WTC11 (cell line): Measurements from ENCODE around the gene WDFY4. TPM values are rescaled to one million over a fixed set of nuclear protein-coding genes. Genes with fewer than 3 reads are reported as not detected.

Experiments
- ATAC-seq: fragments of 200-7000 bp; cut with Tn5 transposase; 2 replicates; pipeline ENCODE4 v1.10.0; 2021; ENCODE audit warnings: mild to moderate bottlenecking, moderate library complexity
- CTCF ChIA-PET: fragments of 300-600 bp; sonication (Branson Sonifier 250); formaldehyde crosslinking; loops from one replicate; lab custom pipeline; 2021; ENCODE audit warnings: antibody characterized with exemption; lab: Charles Lee
- POLR2A ChIA-PET: fragments of 350-600 bp; sonication (Branson Sonifier 250); formaldehyde crosslinking; loops from one replicate; lab custom pipeline; 2021; ENCODE audit warnings: antibody characterized with exemption; lab: Charles Lee
- DNase-seq: peaks from one replicate; pipeline ENCODE4 v3.0.0; 2021; ENCODE audit warnings: low spot score
- H3K27ac Mint-ChIP-seq: 2 replicates; pipeline ENCODE4 v1.8.0; 2021; ENCODE audit warnings: mixed read lengths
- H3K27me3 Mint-ChIP-seq: 2 replicates; pipeline ENCODE4 v1.8.0; 2021; ENCODE audit warnings: low read depth, mild to moderate bottlenecking, moderate library complexity, mixed read lengths
- H3K36me3 Mint-ChIP-seq: 2 replicates; pipeline ENCODE4 v1.8.0; 2021; ENCODE audit warnings: mixed read lengths
- H3K4me1 Mint-ChIP-seq: 2 replicates; pipeline ENCODE4 v1.8.0; 2022; ENCODE audit warnings: mixed read lengths
- H3K4me3 Mint-ChIP-seq: 2 replicates; pipeline ENCODE4 v1.8.0; 2021; ENCODE audit warnings: mild to moderate bottlenecking, moderate library complexity, mixed read lengths
- H3K9me3 Mint-ChIP-seq: 2 replicates; pipeline ENCODE4 v1.8.0; 2021; ENCODE audit warnings: mixed read lengths
- AFF4 ChIP-seq: sonication (generic); formaldehyde crosslinking; IDR thresholded peaks from 2 replicates; pipeline ENCODE4 v1.8.1; 2023; ENCODE audit warnings: mild to moderate bottlenecking, missing genetic modification reagents, borderline replicate concordance
- E2F4 ChIP-seq: sonication (generic); formaldehyde crosslinking; IDR thresholded peaks from 2 replicates; pipeline ENCODE4 v1.8.1; 2022; ENCODE audit warnings: low read depth, mild to moderate bottlenecking, moderate library complexity, missing genetic modification reagents, borderline replicate concordance
- GRHL2 ChIP-seq: fragments of 250-450 bp; sonication (Bioruptor Pico); IDR thresholded peaks from 2 replicates; pipeline ENCODE4 v1.8.0; 2022; ENCODE audit warnings: mild to moderate bottlenecking, moderate library complexity; ENCODE audit not compliant: insufficient replicate concordance, severe bottlenecking
- GTF2I ChIP-seq: fragments of 250-450 bp; sonication (Bioruptor Pico); conservative IDR thresholded peaks from 2 replicates; pipeline ENCODE4 v1.4.0; 2021; ENCODE audit warnings: mild to moderate bottlenecking
- HMGA2 ChIP-seq: fragments of 250-450 bp; sonication (Bioruptor Pico); IDR thresholded peaks from 2 replicates; pipeline ENCODE4 v1.4.0; 2021; ENCODE audit warnings: mild to moderate bottlenecking, moderate library complexity
- NR2C2 ChIP-seq: sonication (generic); formaldehyde crosslinking; IDR thresholded peaks from 2 replicates; pipeline ENCODE4 v1.8.0; 2022; ENCODE audit warnings: mild to moderate bottlenecking, missing genetic modification reagents
- SMAD3 ChIP-seq: sonication (generic); formaldehyde crosslinking; IDR thresholded peaks from 2 replicates; pipeline ENCODE4 v1.8.0; 2022; ENCODE audit warnings: missing genetic modification reagents, mild to moderate bottlenecking, borderline replicate concordance
- ZNF281 ChIP-seq: sonication (generic); formaldehyde crosslinking; IDR thresholded peaks from 2 replicates; pipeline ENCODE4 v1.8.0; 2023; ENCODE audit warnings: mild to moderate bottlenecking, missing genetic modification reagents
- ZNF317 ChIP-seq: sonication (generic); formaldehyde crosslinking; IDR thresholded peaks from 2 replicates; pipeline ENCODE4 v1.8.1; 2023; ENCODE audit warnings: low read depth, mild to moderate bottlenecking, moderate library complexity, missing genetic modification reagents, borderline replicate concordance
- ZNF396 ChIP-seq: fragments of 250-450 bp; sonication (Bioruptor Pico); IDR thresholded peaks from 2 replicates; pipeline ENCODE4 v1.8.0; 2021; ENCODE audit warnings: mild to moderate bottlenecking, moderate library complexity, borderline replicate concordance
- ZNF416 ChIP-seq: fragments of 250-450 bp; sonication (Bioruptor Pico); IDR thresholded peaks from 2 replicates; pipeline ENCODE4 v1.9.0; 2021; ENCODE audit warnings: mild to moderate bottlenecking, inconsistent platforms
- ZNF671 ChIP-seq: fragments of 250-450 bp; sonication (Bioruptor Pico); IDR thresholded peaks from 2 replicates; pipeline ENCODE4 v1.8.0; 2021; ENCODE audit warnings: mild to moderate bottlenecking
- total RNA-seq: library from RNA; stranded (reverse); gene quantifications from 3 replicates; pipeline ENCODE4 v1.2.3, GENCODE V29; 2021
- TF ChIP-seq, protein P1 (sequence below): fragments of 250-450 bp; sonication (Bioruptor Pico); IDR thresholded peaks from 2 replicates; pipeline ENCODE4 v1.9.0; 2021; ENCODE audit warnings: mild to moderate bottlenecking
- TF ChIP-seq, protein P2 (sequence below): sonication (generic); formaldehyde crosslinking; IDR thresholded peaks from 2 replicates; pipeline ENCODE4 v1.8.1; 2023; ENCODE audit warnings: mild to moderate bottlenecking, missing genetic modification reagents

The WDFY4 gene
- total RNA-seq, 1 experiment from 2014 or later = 0.13 TPM

GRCh38 chr10:48968036-48968435 lies 283.4 kb downstream of the WDFY4 start (continued):
- TF ChIP-seq, protein P1, sequence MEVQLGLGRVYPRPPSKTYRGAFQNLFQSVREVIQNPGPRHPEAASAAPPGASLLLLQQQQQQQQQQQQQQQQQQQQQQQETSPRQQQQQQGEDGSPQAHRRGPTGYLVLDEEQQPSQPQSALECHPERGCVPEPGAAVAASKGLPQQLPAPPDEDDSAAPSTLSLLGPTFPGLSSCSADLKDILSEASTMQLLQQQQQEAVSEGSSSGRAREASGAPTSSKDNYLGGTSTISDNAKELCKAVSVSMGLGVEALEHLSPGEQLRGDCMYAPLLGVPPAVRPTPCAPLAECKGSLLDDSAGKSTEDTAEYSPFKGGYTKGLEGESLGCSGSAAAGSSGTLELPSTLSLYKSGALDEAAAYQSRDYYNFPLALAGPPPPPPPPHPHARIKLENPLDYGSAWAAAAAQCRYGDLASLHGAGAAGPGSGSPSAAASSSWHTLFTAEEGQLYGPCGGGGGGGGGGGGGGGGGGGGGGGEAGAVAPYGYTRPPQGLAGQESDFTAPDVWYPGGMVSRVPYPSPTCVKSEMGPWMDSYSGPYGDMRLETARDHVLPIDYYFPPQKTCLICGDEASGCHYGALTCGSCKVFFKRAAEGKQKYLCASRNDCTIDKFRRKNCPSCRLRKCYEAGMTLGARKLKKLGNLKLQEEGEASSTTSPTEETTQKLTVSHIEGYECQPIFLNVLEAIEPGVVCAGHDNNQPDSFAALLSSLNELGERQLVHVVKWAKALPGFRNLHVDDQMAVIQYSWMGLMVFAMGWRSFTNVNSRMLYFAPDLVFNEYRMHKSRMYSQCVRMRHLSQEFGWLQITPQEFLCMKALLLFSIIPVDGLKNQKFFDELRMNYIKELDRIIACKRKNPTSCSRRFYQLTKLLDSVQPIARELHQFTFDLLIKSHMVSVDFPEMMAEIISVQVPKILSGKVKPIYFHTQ (CRISPR knock-in tag) = no peak
- TF ChIP-seq HMGA2 (CRISPR knock-in tag) = no peak
- TF ChIP-seq, all 79 proteins: peak for 0

- CTCF ChIA-PET = interaction anchor here (1.4 kb wide), 1 partner anchor 12 kb away, joined by 6 read pairs; no protein-coding TSS in a partner anchor
- Mint-ChIP-seq H3K36me3 (no peaks in the 10 kb centered on the region), H3K9me3 (no peaks in the 10 kb centered on the region), H3K4me1 (no peaks in the 10 kb centered on the region), H3K27me3 (no peaks in the 10 kb centered on the region; the same call in 1 of the 2 replicates), H3K27ac (no peak overlapping the region), H3K4me3 (no peak overlapping the region)
- TF ChIP-seq GRHL2 (CRISPR knock-in tag) (no peak), AFF4 (CRISPR knock-in tag) (no peak), NR2C2 (CRISPR knock-in tag) (no peak), SMAD3 (no peak), ZNF317 (CRISPR knock-in tag) (no peak), ZNF671 (CRISPR knock-in tag) (no peak), GTF2I (CRISPR knock-in tag) (no peak), ZNF416 (CRISPR knock-in tag) (no peak), ZNF281 (CRISPR knock-in tag) (no peak), ZNF396 (no peak), E2F4 (CRISPR knock-in tag) (no peak)
- TF ChIP-seq, protein P2, sequence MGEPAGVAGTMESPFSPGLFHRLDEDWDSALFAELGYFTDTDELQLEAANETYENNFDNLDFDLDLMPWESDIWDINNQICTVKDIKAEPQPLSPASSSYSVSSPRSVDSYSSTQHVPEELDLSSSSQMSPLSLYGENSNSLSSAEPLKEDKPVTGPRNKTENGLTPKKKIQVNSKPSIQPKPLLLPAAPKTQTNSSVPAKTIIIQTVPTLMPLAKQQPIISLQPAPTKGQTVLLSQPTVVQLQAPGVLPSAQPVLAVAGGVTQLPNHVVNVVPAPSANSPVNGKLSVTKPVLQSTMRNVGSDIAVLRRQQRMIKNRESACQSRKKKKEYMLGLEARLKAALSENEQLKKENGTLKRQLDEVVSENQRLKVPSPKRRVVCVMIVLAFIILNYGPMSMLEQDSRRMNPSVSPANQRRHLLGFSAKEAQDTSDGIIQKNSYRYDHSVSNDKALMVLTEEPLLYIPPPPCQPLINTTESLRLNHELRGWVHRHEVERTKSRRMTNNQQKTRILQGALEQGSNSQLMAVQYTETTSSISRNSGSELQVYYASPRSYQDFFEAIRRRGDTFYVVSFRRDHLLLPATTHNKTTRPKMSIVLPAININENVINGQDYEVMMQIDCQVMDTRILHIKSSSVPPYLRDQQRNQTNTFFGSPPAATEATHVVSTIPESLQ = no peak
- POLR2A ChIA-PET = no interaction called here
- no peak for ATAC-seq
- no peak for DNase-seq
Measured at GRCh38 chr10:48970046-48970445, 285.4 kb downstream of the WDFY4 start.
